GM12892 (cell line): ENCODE measurements around the gene NR2E1.

Experiments
- DNase-seq: peaks from one replicate; pipeline ENCODE4 v3.0.0; 2011; ENCODE audit not compliant: insufficient read length
- FAIRE-seq: peaks from 2 replicates; lab custom pipeline; 2011; peaks lifted over from hg19 to GRCh38; lab: Jason Lieb, UNC
- POLR2A ChIP-seq: IDR thresholded peaks from 2 replicates; pipeline ENCODE4 v1.6.1; 2011; ENCODE audit warnings: low read depth, low read length, control low read depth
- POLR2AphosphoS5 ChIP-seq: IDR thresholded peaks from 2 replicates; pipeline ENCODE4 v1.6.1; 2011; ENCODE audit warnings: low read depth, low read length, control low read depth
- TAF1 ChIP-seq: IDR thresholded peaks from 2 replicates; pipeline ENCODE4 v1.6.1; 2011; ENCODE audit warnings: low read depth, mild to moderate bottlenecking, control low read depth, low read length, borderline replicate concordance

The NR2E1 gene

GRCh38 chr6:108159981-108160380 is 5.8 kb upstream of the NR2E1 start:
- TF ChIP-seq POLR2A (no peak), POLR2AphosphoS5 (no peak), TAF1 (no peak)
- FAIRE-seq (no peak), DNase-seq (no peak)

- DNase-seq (no peak), FAIRE-seq (no peak)
- TF ChIP-seq POLR2A = no peak
- TF ChIP-seq TAF1 = no peak
- TF ChIP-seq POLR2AphosphoS5 = no peak
Measured at GRCh38 chr6:108161724-108162282, 4.0 kb upstream of the NR2E1 start.

GRCh38 chr6:108163267-108163643 is 2.6 kb upstream of the NR2E1 start:
- FAIRE-seq = no peak
- TF ChIP-seq TAF1 (no peak), POLR2A (no peak)

GRCh38 chr6:108163644-108164542 is 1.9 kb upstream of the NR2E1 start:
- FAIRE-seq (no peak), DNase-seq (no peak)
- no peak for TF ChIP-seq TAF1
- no peak for TF ChIP-seq POLR2A

More at GRCh38 chr6:108163267-108163643, 2.6 kb upstream of the NR2E1 start:
- DNase-seq = no peak

- TF ChIP-seq TAF1 (no peak), POLR2A (no peak), POLR2AphosphoS5 (no peak)
- no peak for DNase-seq
- FAIRE-seq = no peak
Measured at GRCh38 chr6:108164543-108164814, 1.3 kb upstream of the NR2E1 start.

DNA sequence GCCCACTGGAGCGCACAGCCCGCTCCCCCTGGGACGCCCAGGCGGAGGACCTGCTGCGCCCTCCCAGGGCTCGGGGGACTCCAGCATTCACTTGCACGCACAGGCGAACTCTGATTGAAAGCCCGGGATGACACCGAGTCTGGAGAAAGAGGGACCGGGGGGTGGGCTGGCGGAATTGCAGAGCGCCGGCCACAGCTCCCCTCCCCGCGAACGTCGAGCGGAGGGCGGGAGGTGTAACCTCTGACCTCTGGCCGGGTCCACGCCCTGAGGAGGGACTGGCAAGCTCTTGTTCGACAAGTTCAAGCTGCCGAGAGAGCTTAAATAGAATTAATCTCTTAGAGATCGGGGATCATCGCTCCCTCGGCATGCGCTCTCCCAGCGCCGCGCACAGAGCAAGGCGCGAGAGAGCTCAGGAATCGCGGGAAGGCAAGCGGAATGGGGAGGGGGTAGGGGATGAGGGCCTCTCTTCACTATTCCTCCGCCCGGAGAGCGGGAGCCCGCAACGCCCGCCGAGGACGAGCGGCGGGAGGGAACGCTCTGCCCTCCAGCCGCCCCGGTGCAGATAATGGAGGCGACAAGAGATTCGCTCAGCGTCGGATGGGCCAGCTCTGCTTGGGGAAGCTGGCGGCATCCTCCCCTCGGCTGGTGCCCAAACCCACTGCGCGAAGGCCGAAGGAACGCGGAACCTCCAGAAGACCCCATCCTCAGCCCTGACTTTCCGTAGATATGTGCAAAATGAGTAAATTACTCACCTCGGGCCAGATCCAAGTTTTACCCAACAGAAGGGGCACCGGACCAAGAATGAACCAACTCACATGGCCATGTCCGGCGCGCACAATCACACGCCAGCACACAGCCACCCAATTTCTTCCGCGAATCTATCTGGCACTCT is 761 bp upstream of the NR2E1 start:
- TF ChIP-seq TAF1 (no peak), POLR2A (no peak), POLR2AphosphoS5 (no peak)
- DNase-seq (no peak), FAIRE-seq (no peak)

DNA sequence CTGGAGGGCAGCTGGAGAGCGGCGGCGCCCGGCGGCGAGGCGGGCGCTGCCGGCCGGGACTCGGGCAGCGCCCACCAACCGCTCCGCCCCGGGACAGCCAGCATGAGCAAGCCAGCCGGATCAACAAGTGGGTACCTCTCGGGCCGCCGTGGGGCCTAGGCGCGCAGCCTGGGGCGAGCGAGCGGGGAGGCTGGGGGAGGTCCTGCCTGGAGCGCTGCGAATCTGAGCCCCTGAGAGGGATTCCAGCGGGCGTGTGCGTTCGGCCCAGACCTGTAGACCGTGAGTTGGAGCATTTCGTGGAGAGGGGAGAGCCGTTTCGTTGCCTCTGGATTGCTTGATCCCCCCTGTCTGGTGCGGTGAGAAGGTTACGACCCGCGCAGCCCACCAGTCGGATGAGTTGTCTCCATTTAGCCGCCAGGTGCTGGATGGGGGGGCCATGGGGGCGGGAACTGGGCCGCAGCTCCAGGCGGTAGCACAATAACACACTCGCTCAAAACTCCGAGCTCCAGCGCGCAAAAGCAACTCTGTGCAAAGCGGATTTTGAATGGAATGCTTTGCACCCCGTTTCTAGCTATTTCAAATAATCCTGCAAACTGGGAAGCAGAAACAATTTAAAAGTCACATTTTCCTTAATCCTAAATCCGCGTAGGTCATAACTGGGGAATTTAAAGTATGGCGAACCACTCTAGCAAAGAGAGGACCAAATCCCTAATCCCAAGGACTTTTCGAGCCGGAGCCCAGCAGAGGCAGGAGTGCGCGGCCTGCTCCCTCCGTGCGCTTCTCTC is 1.0 kb downstream of the NR2E1 start:
- no peak for TF ChIP-seq POLR2AphosphoS5
- TF ChIP-seq TAF1 = no peak
- TF ChIP-seq POLR2A = no peak
- DNase-seq = no peak
- FAIRE-seq = no peak

DNA sequence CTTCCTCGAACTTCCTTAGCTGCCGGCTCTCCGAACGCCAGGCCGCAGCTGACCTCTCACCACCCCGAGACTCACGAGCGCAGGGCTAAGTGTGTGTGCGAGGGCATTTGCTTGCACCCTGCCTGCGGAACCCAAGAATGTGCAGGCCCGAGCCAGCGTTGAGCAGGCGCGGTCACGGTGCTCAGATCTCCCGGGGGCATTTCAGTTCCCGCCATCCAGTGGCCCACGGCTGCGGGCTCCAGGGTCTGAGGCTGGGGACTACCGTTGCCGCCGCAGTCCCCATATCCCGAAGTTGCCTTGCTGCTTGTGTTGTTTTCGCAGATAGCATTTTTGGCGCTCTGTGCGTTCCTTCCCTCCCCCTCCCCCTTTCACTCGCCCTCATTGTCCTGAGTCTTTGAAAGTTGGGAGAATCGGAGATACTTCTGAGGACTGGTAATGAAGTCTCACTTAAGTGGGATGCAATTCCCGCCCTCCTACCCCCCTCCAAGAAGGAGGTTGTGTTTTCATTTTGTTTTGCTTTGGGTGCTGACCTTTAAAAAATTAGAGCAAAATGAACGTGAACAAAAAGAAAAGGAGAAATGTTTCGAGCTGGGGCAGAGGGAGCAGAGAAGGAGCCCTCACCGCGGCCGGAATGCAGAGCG is 1.7 kb downstream of the NR2E1 start:
- DNase-seq = no peak
- FAIRE-seq = no peak
- TF ChIP-seq POLR2AphosphoS5 (no peak), TAF1 (no peak), POLR2A (no peak)

DNA sequence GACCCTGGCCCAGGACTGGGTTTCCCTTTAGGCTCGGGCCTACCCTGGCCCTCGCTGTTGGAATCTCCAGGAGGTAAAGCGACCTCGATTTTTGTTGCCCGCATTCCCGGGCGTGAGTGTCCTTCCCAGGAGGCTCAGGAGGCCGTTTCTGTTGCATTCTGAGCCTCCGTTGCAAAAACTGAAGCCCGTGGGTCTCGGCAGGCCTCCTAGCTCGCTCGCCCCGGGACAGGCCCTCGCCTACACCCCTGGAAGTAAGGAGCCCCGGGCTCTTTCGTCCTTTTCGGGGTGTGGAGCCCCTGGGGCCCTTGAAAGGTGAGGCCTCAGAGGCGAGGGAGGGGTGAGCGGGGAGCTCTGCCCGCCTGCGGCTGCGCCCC is 2.3 kb downstream of the NR2E1 start:
- FAIRE-seq (no peak), DNase-seq (no peak)

DNA sequence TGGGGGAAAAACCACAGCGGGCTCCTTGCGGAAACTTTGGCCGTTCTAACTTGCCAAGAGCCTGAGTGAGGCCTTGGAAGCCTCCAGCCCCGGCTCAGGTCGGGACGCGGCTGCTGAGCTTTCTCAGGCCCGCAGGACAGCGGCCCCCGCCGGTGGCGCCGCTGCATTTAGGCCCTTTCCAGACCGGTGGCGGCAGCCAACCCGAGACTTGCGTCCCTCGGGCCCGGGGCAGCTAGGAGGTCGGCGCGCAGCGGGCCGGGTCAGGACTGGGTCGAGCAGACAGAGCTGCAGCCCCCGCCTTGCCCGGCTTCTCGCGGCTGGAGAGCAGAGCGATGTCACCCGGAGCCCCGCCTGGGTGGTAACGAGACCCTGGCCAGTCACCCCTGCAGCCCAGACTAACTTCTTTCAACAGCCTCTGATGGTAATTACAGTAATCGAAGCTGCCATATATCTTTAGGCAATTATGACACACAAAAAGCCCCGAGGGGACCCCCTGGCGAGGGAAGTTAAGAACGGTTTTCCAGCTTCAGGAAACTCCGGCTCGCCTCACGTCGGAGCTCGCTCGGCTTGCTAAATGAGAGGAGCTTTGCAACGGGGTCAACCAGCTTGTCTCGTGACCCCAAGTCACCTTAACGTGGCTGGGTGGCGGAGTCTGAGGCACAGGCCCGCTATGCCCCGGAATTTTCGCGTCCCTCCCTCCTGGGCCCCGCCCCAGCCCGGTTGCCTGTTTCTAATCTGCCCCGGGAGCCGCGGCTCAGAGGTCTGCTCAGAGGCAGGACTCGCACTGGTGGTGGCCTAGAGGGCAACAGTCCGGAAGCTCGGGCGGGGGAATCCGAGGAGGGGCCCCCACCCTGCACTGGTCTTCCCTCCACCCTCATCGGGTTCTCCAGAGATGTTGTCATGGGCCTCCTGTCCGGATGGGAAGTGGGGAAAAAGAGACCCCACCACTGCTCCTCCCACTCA is 3.0 kb downstream of the NR2E1 start:
- DNase-seq (no peak), FAIRE-seq (no peak)
- no peak for TF ChIP-seq POLR2A
- no peak for TF ChIP-seq TAF1
- no peak for TF ChIP-seq POLR2AphosphoS5

More for the DNA sequence above, 2.3 kb downstream of the NR2E1 start:
- no peak for TF ChIP-seq POLR2AphosphoS5
- TF ChIP-seq POLR2A = no peak
- no peak for TF ChIP-seq TAF1
